Measurements from ENCODE around the gene NINL. TPM values are rescaled to one million over a fixed set of nuclear protein-coding genes. Genes with fewer than 3 reads are reported as not detected.

NINL gene
- total and polyA plus RNA-seq, 2 of the 8 experiments (the other 6 are each of a cell fraction or from before 2014, with no cell fraction given): 15.3 to 30.0 TPM

GRCh38 chr20:25588491-25588890 lies 3.2 kb upstream of the NINL start:
- Histone ChIP-seq H3K14ac (ENCODE audit: insufficient read length) (no peak overlapping the region), H4K8ac (ENCODE audit: extremely low read depth, insufficient read depth, low read length) (no peak overlapping the region), H2BK12ac (ENCODE audit: low read depth, low read length) (no peak overlapping the region), H2BK20ac (ENCODE audit: low read length) (no peak overlapping the region), H3K4me1 (replicated peaks in 1 of 4; ENCODE audit: control insufficient read depth in 3 of 4, insufficient read depth in 4 of 4, low read length in 3 of 4) (0 out of 7 replicates have a peak, but pooled peaks cover 0 to 2% (median 0%) of the 10 kb centered on the region in 4 experiments), H3K23me2 (ENCODE audit: low read depth, low read length) (peaks cover 8% of the 10 kb centered on the region), H3K79me1 (ENCODE audit: low read depth, low read length) (peaks cover 3% of the 10 kb centered on the region; the same call in 1 of the 2 replicates), H3K4me2 (ENCODE audit: insufficient read depth in 1 of 2, low read depth in 2 of 2, low read length in 2 of 2) (no peak overlapping the region), H3K56ac (replicated peaks; ENCODE audit: insufficient read length, low read depth, low read length) (no peak overlapping the region), H2AK5ac (ENCODE audit: low read depth, low read length) (no peak overlapping the region), H3K27me3 (replicated peaks in 1 of 4; ENCODE audit: control insufficient read depth in 3 of 4, extremely low read depth in 1 of 4, insufficient read depth in 3 of 4, low read length in 3 of 4) (no peaks in the 10 kb centered on the region), H3K4ac (replicated peaks; ENCODE audit: insufficient read length, low read depth, low read length) (no peak overlapping the region), H3K79me2 (ENCODE audit: control insufficient read depth in 1 of 2, insufficient read depth in 2 of 2, low read length in 2 of 2) (peaks cover 0 to 12% of the 10 kb centered on the region in 2 experiments; a peak in 2 of 4 replicates), H3K9ac (replicated peaks in 1 of 4; ENCODE audit: extremely low read depth in 1 of 4, low read depth in 3 of 4, low read length in 3 of 4) (no peak overlapping the region), H4K5ac (ENCODE audit: insufficient read length, low read depth, low read length) (no peak overlapping the region), H3K18ac (ENCODE audit: extremely low read depth, low read length) (no peak overlapping the region), H4K20me1 (replicated peaks in 1 of 2; ENCODE audit: control insufficient read depth in 1 of 2, insufficient read depth in 2 of 2, low read length in 2 of 2) (no peaks in the 10 kb centered on the region), H2BK120ac (replicated peaks; ENCODE audit: low read depth, low read length) (no peak overlapping the region), H3K4me3 (ENCODE audit: extremely low read depth in 1 of 4, insufficient read depth in 2 of 4, low read depth in 3 of 4, low read length in 4 of 4) (no peak overlapping the region), H3K27ac (ENCODE audit: low read depth, low read length) (no peak overlapping the region), H2BK5ac (ENCODE audit: low read depth, low read length) (no peak overlapping the region), H4K91ac (replicated peaks; ENCODE audit: insufficient read length, low read length) (no peak overlapping the region), H2BK15ac (ENCODE audit: low read length) (no peak overlapping the region), H3K36me3 (ENCODE audit: control insufficient read depth in 2 of 4, insufficient read depth in 4 of 4, low read length in 3 of 4) (no peaks in the 10 kb centered on the region), H2AFZ (ENCODE audit: low read length) (no peak overlapping the region), H3K23ac (ENCODE audit: insufficient read length) (no peak overlapping the region), H3K9me3 (ENCODE audit: insufficient read depth in 2 of 2, low read depth in 1 of 2, low read length in 1 of 2) (no peaks in the 10 kb centered on the region)
- WGBS, 2 experiments (ENCODE audit: extremely low coverage in 1 of 2, insufficient coverage in 1 of 2, insufficient read length in 1 of 2, insufficient replicate concordance in 2 of 2, low coverage in 1 of 2, low lambda C conversion rate in 2 of 2, missing lambda C conversion rate in 1 of 2): 92% methylated on average over 7 of the region's 7 CpGs; no CpG with 5 or more reads in 1 of the 2 experiments
- no peak for TF ChIP-seq NANOG (IDR thresholded peaks at IDR 0.05; ENCODE audit: insufficient read depth, low read depth, low read length, poor library complexity, severe bottlenecking)
- no peak for TF ChIP-seq TBP (IDR thresholded peaks at IDR 0.05; ENCODE audit: low read depth, low read length)
- TF ChIP-seq, protein P1, sequence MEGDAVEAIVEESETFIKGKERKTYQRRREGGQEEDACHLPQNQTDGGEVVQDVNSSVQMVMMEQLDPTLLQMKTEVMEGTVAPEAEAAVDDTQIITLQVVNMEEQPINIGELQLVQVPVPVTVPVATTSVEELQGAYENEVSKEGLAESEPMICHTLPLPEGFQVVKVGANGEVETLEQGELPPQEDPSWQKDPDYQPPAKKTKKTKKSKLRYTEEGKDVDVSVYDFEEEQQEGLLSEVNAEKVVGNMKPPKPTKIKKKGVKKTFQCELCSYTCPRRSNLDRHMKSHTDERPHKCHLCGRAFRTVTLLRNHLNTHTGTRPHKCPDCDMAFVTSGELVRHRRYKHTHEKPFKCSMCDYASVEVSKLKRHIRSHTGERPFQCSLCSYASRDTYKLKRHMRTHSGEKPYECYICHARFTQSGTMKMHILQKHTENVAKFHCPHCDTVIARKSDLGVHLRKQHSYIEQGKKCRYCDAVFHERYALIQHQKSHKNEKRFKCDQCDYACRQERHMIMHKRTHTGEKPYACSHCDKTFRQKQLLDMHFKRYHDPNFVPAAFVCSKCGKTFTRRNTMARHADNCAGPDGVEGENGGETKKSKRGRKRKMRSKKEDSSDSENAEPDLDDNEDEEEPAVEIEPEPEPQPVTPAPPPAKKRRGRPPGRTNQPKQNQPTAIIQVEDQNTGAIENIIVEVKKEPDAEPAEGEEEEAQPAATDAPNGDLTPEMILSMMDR (IDR thresholded peaks at IDR 0.05; ENCODE audit: control extremely low read depth in 1 of 3, insufficient read depth in 1 of 3, low read depth in 1 of 3, low read length in 3 of 3): no peak
- no peak for TF ChIP-seq GABPA (IDR thresholded peaks at IDR 0.05; ENCODE audit: borderline replicate concordance, insufficient read depth, low read length)
- ChIA-PET CTCF (ENCODE audit: partially characterized antibody) (interaction anchor here (1.1 kb wide), 1 partner anchor 31 kb away, joined by 3 read pairs; no protein-coding TSS in a partner anchor), POLR2A (ENCODE audit: partially characterized antibody) (no interaction called here)
- FAIRE-seq (no peak), DNase-seq (ENCODE audit: low read depth in 1 of 2, low spot score in 2 of 2) (no peak)
